Stimulated activated CD8-positive, alpha-beta memory T cell treated with anti-CD3 and anti-CD28 coated beads, Interleukin-7, amount 100 ng/mL, for 1 hour (primary cell): ENCODE data around the gene RGS3.

Experiments
- DNase-seq, 2 donors: peaks; one replicate each; pipeline ENCODE4 v3.0.0-alpha.2; 2020; ENCODE audit warnings: low read depth in 2 of 2

Gene RGS3

GRCh38 chr9:113585085-113585442 lies 121.5 kb downstream of the RGS3 start:
- no peak for DNase-seq

DNA sequence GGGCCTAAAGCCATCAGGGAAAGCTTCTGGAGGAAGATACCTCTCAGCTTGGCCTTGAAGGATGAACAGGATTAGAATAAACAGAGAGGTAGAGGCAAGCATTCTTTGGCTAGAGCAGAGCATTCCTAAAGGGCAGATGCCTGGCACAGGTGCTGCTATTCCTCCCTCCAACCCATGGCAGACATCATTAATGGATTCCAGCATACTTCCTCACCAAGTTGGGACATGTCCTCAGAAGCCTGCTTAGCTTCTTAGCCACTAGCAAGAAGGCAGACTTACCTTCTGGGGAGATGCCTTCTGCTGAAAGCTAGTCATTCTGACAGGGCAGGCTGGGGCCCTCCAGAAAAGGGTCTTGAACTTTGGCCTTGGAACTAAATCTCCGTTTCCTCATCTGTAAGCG lies 122.0 kb downstream of the RGS3 start:
- DNase-seq: no peak

DNA sequence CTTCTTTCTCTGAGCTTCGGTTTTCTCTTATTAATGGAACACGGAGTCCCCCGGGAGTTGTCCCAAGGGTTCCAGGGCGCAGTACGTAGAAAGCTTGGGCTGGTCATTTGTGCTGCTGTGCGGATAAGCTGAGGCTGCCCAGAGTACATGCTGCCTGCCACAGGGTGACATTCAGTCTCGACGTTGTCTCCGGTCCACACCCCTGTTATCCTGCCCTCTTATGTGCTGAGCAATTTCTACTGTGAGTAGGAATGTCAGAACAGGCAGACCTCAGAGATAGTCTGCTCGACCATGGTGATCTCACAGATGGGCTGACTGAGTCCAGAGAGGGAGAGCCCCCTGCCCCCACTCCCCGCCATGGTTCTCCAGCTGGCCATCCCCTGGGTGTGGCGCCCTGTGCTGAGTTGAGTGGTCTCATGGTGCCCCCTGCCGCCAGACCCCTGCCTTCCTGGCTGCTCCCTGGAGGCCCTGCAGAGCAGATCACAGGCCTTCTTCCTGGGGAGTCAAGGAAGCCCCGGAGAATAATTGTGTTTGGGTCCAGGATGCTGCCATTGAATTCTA lies 124.0 kb downstream of the RGS3 start:
- DNase-seq: no peak

DNA sequence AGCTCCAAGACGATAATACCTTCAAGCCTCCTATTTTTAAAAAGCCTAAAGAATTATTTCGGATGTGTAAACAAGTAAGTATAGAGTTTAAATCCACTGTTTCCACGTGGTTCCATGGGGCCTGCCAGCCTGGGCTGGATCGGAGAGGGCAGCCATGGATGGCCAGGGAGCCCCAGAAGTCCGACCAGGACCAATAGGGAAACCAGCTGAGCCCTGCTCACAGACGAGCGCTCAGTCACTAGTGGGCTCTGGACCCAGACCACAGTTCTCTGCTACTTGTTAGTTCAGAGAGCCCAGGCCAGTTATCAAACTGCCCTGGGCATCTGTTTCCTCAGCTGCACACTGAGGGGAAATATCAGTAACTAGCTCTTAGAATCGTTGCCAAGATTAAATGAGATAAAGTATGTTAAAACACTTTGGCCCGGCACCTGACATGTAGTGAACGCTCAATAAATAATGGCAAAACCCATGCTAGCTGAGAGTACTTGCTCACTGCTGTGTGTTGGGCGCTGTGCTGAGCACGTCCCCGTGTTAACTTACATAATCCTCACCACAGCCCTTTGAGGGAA lies 124.8 kb downstream of the RGS3 start:
- no peak for DNase-seq

DNA sequence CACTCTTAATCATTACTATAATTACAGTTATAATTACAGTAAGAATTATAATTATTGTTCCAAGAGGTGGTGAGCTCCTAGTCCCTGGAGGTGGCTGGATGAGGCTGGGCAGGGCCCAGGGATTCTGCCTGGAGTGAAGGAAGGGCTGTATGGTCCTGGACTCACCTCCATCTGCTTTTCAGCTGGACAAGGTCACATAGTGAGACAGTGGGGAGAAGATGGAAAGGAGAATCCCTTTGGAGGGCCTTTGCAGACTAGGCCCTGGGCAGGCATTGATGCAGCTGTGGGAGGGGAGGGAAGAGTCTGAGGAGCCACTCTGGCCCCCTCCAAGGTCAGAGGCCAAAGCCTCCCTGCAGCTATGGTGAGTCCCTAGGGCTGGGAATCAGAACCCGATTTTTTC lies 125.4 kb downstream of the RGS3 start:
- no peak for DNase-seq

- no peak for DNase-seq
Observed at GRCh38 chr9:113589407-113589806, 125.9 kb downstream of the RGS3 start.

GRCh38 chr9:113589890-113590289 lies 126.4 kb downstream of the RGS3 start:
- DNase-seq: no peak

DNA sequence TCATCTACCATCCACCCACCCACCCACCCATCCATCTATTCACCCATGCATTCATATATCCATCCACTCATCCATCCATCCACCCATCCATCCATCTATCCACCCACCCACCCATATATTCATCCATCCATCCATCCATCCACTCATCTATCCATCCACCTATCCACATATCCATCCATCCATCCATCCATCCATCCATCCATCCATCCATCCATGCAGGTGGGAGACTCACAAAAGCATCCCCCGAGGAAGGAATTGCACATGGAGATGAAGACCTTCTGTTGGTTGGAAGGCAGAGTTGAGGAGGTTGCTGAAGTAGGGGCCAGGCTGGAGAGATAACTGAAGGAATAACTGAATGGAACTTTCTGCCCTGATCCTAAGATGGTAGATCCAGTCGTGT lies 126.9 kb downstream of the RGS3 start:
- no peak for DNase-seq

- DNase-seq: no peak
Observed at GRCh38 chr9:113590991-113591898, 127.7 kb downstream of the RGS3 start.

DNA sequence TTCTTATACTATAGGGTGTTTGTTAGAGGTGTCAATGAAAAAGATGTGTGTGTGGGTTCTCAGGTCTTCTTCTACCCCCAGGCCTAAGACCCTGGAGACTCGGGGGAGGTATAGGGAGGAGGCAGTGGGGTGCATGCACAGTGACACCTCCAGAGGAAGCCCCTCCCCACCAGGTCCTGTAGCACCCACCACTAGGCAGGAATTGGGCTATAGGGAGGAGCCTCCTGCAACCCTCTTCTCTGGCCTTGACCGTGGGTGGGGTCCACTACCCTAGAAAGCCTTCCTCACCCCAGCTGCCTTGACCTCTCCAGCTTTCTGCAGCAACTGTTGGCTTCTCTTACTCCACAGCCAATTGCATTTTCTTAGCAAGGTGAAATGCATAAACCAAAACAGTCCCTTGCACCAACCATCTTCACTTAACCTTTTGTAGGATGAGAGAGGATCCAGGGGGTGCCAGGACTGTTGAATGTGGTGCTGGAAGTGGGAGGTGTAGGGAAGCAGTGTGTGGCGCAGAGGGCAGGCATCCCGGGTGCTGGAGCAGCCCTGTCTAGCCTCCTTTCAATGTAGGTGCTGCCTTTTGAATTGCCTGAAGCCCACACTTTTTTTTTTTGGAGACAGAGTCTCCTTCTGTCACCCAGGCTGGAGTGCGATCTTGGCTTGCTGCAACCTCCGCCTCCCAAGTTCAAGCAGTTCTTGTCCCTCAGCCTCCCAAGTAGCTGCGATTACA lies 128.5 kb downstream of the RGS3 start:
- no peak for DNase-seq

DNA sequence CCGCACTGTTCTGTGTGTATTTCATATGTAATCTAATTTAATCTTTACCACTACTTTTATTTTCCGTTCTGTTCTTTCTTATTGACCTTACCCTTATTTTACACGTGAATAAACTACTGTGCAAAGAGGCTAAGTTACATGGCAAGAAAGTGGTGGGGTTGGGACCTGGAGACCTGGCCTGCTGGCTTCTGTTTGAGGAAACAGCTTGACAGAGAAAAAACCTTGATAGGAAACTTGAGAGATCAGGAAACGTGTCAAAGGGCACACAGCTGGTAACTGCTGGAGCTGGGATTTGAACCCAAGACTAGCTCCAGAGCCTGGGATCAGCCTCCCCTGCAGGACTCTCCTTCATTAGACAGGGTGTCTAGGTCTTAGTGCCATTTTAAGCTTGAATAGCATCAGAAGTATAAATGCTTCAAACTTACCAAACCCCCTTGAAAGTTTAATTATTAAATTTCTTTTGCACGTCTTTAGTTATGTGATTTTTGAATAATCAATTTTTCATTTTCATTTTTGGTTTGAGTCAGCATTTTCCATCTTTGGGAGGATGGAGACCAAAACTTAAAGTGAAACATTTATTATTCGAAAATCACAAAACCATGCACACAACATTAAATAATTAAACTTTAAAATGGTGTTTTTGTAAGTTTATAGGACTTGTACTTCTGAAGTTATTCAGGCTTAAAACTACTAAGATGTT lies 129.5 kb downstream of the RGS3 start:
- DNase-seq: no peak

GRCh38 chr9:113593682-113594281 lies 130.3 kb downstream of the RGS3 start:
- DNase-seq: no peak

- no peak for DNase-seq
Observed at GRCh38 chr9:113594484-113595299, 131.2 kb downstream of the RGS3 start.

DNA sequence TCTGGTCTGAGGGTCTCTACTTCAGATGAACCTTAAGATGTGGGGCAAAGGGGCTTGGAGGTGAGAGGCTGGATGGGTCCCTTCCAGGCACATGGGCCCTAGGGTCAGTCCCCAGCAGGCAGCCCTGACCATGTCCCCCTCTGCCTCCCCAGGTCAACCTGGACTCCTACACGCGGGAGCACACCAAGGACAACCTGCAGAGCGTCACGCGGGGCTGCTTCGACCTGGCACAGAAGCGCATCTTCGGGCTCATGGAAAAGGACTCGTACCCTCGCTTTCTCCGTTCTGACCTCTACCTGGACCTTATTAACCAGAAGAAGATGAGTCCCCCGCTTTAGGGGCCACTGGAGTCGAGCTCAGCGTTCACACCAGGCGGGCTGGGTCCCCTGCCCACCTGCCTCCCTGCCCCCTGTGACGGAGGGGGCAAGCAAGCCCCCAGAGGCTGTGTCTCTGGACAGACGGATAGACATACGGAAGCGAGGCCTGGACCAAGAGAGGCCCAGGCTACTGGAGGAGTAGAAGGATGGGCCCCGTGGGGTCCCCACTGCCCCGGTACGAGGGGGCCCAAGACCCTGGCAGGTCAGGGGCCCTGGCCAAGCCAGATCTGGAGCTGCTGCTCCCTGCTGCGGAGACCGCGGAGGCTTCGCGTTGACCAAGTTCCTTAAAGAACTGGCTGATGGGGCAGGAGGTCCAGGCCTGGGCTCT lies 133.2 kb downstream of the RGS3 start:
- DNase-seq: no peak

DNA sequence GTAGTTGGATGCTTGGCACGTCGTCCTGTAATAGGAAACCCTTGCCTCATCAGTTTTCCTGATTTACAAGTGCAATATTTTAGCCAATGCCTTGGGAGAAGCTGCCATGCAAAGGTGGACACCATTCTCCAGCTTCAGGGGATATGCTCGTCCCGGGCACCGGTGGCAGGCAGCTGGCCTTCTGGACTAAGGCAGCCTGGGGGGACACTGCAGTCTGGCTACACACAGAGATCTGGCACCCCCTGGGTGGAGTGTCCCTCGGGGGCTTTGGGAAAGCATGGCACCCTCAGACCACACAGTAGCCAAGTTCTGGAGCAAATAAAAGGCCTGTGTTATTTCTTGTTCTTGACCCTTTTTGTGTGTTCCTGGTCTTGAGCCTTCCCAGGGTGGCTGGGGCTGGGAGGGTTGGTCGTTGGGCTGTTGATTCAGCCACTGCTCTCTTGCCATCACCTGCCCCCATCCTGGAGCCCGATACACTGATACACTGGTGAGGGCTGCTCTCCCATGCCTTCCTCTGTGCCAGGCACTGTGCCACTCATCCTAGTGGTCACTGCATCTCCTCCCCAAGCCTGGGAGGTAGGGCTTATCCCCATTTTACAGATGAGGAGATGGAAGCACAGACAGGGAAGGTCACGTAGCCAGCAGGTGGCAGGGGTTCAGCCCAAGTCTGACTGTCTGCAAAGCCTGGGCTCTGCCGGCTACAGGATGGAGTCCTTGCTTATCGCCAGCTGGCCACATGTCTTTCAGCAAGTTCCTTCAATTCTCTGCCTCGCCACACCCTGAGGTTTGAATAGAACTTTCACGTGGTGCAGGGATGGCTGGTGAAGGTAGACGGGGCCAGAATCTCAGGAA lies 134.1 kb downstream of the RGS3 start:
- no peak for DNase-seq

- DNase-seq: no peak
Observed at GRCh38 chr9:113598451-113598850, 134.9 kb downstream of the RGS3 start.

GRCh38 chr9:113598883-113599282 lies 135.4 kb downstream of the RGS3 start:
- no peak for DNase-seq

GRCh38 chr9:113599646-113600022 lies 136.1 kb downstream of the RGS3 start:
- DNase-seq: no peak
